HCT116 (cell line): ENCODE data around the gene STK17A. TPM values are rescaled to one million over a fixed set of nuclear protein-coding genes. Genes with fewer than 3 reads are reported as not detected.

Experiments used
- ATAC-seq: fragments of 200-7000 bp; cut with Tn5 transposase; 2 replicates; pipeline ENCODE4 v1.9.1; 2020; ENCODE audit warnings: mild to moderate bottlenecking, moderate library complexity
- BruUV-seq: library from RNA; stranded (reverse); fragments of 400-500 nt; replicated peaks from 2 replicates; lab custom pipeline; 2021; lab: Mats Ljungman, UMichigan
- CTCF ChIA-PET: fragments of 300-600 bp; sonication (Branson Sonifier 250); formaldehyde crosslinking; loops from one replicate; lab custom pipeline; 2021; ENCODE audit warnings: antibody characterized with exemption; lab: Charles Lee
- POLR2A ChIA-PET: fragments of 300-600, 350-600 bp; sonication (Branson Sonifier 250); formaldehyde crosslinking; loops from one replicate; lab custom pipeline; 2021; ENCODE audit warnings: antibody characterized with exemption; lab: Charles Lee
- RAD21 ChIA-PET, 2 experiments: fragments of 300-600 bp; sonication (Branson Sonifier 250); formaldehyde crosslinking; loops; one replicate each; lab custom pipeline; 2023; ENCODE audit warnings: low total read pairs in 2 of 2; ENCODE audit not compliant: uncharacterized antibody in 2 of 2, unreplicated experiment in 2 of 2, low non-redundant PET in 1 of 2; lab: Charles Lee
- DNase-seq: peaks from one replicate; pipeline ENCODE4 v3.0.0-alpha.2; 2010; ENCODE audit warnings: low read depth, low spot score
- H2AFZ ChIP-seq: fragments of 200-600 bp; shearing (Covaris generic), sonication (generic); 2 replicates; pipeline ENCODE4 v1.6.1; 2017; ENCODE audit warnings: low read depth, mixed run types, mixed read lengths, antibody characterized with exemption, low read length; ENCODE audit not compliant: poor library complexity, severe bottlenecking
- H3K27ac ChIP-seq: 2 replicates; pipeline ENCODE4 v1.5.1; 2012; ENCODE audit warnings: low read depth, low read length
- H3K27me3 ChIP-seq: fragments of 200-600 bp; sonication (generic); 2 replicates; pipeline ENCODE4 v1.6.1; 2016; ENCODE audit warnings: mixed run types, low read length, mixed read lengths; ENCODE audit not compliant: insufficient read depth
- H3K36me3 ChIP-seq, 2 experiments: fragments of 200-500 bp in 1 of 2; fragments of 200-600 bp in 1 of 2; sonication (Bioruptor generic) in 1 of 2; sonication (generic) in 1 of 2; 2 replicates each; pipeline versions ENCODE4 v1.5.1 to v1.6.1; 2014 to 2016; ENCODE audit warnings: low read length in 2 of 2, inconsistent platforms in 1 of 2, mixed read lengths in 1 of 2, mixed run types in 1 of 2; ENCODE audit not compliant: insufficient read depth in 2 of 2, control insufficient read depth in 1 of 2
- H3K4me1 ChIP-seq, 2 experiments: fragments of 200-600 bp in 1 of 2; sonication (generic) in 1 of 2; 2 replicates each; pipeline versions ENCODE4 v1.5.1 to v1.6.1; 2012 to 2017; ENCODE audit warnings: low read length in 2 of 2, inconsistent platforms in 1 of 2, mild to moderate bottlenecking in 1 of 2, mixed read lengths in 1 of 2, mixed run types in 1 of 2, moderate library complexity in 1 of 2; ENCODE audit not compliant: insufficient read depth in 2 of 2, control insufficient read depth in 1 of 2
- H3K4me2 ChIP-seq: fragments of 200-600 bp; sonication (generic); 2 replicates; pipeline ENCODE4 v1.6.1; 2017; ENCODE audit warnings: mixed run types, low read length, mixed read lengths
- H3K4me3 ChIP-seq, 2 experiments: fragments of 200-600 bp in 1 of 2; sonication (generic) in 1 of 2; replicated peaks in 1 of 2; 2 replicates each; pipeline ENCODE4 v1.5.1; 2011 to 2016; ENCODE audit warnings: low read length in 2 of 2, control low read depth in 1 of 2, low read depth in 1 of 2, mild to moderate bottlenecking in 1 of 2, mixed read lengths in 1 of 2, mixed run types in 1 of 2
- H3K79me2 ChIP-seq: fragments of 200-600 bp; sonication (generic); 2 replicates; pipeline ENCODE4 v1.6.1; 2017; ENCODE audit warnings: mild to moderate bottlenecking, mixed run types, low read length, moderate library complexity, mixed read lengths; ENCODE audit not compliant: insufficient read depth
- H3K9ac ChIP-seq: fragments of 200-600 bp; sonication (generic); 2 replicates; pipeline ENCODE4 v1.6.1; 2016; ENCODE audit warnings: low read length, mixed read lengths
- H3K9me2 ChIP-seq: fragments of 200-600 bp; sonication (generic), shearing (Covaris generic); 2 replicates; pipeline ENCODE4 v1.6.1; 2017; ENCODE audit warnings: mixed run types, mild to moderate bottlenecking, moderate library complexity; ENCODE audit not compliant: insufficient read depth
- H3K9me3 ChIP-seq, 2 experiments: fragments of 200-500 bp in 1 of 2; fragments of 200-600 bp in 1 of 2; sonication (Bioruptor generic) in 1 of 2; sonication (generic) in 1 of 2; 2 replicates each; pipeline ENCODE4 v1.6.1; 2014 to 2017; ENCODE audit warnings: low read length in 2 of 2, mixed read lengths in 2 of 2, inconsistent platforms in 1 of 2, low read depth in 1 of 2, mild to moderate bottlenecking in 1 of 2, mixed run types in 1 of 2, moderate library complexity in 1 of 2; ENCODE audit not compliant: control insufficient read depth in 1 of 2, insufficient read depth in 1 of 2
- H4K20me1 ChIP-seq: fragments of 200-600 bp; sonication (generic), shearing (Covaris generic); 2 replicates; pipeline ENCODE4 v1.6.1; 2017; ENCODE audit warnings: mixed run types, mild to moderate bottlenecking, moderate library complexity; ENCODE audit not compliant: insufficient read depth
- CBX3 ChIP-seq: IDR thresholded peaks from 2 replicates; pipeline ENCODE4 v1.6.1; 2012; ENCODE audit warnings: low read depth
- CEBPB ChIP-seq: IDR thresholded peaks from 2 replicates; pipeline ENCODE4 v1.6.1; 2012; ENCODE audit warnings: low read depth
- EGR1 ChIP-seq: IDR thresholded peaks from 2 replicates; pipeline ENCODE4 v1.6.1; 2012; ENCODE audit warnings: low read depth
- ELF1 ChIP-seq: IDR thresholded peaks from 2 replicates; pipeline ENCODE4 v1.6.1; 2012; ENCODE audit warnings: low read depth, borderline replicate concordance
- EZH2 ChIP-seq: fragments of 200-600 bp; sonication (generic); IDR thresholded peaks from 2 replicates; pipeline ENCODE4 v1.6.1; 2017; ENCODE audit warnings: antibody characterized with exemption, mixed run types
- POLR2AphosphoS5 ChIP-seq: IDR thresholded peaks from 2 replicates; pipeline ENCODE4 v1.6.1; 2011; ENCODE audit warnings: mild to moderate bottlenecking, low read depth, low read length, moderate library complexity
- SIN3A ChIP-seq: IDR thresholded peaks from 2 replicates; pipeline ENCODE4 v1.6.1; 2012; ENCODE audit warnings: low read depth
- SP1 ChIP-seq: IDR thresholded peaks from 2 replicates; pipeline ENCODE4 v1.6.1; 2012; ENCODE audit warnings: low read depth
- TCF7L2 ChIP-seq: IDR thresholded peaks from 2 replicates; pipeline ENCODE4 v1.7.0; 2011; ENCODE audit warnings: borderline replicate concordance, inconsistent platforms; ENCODE audit not compliant: insufficient read depth, insufficient read length; ENCODE audit errors: extremely low read depth
- ZNF274 ChIP-seq: fragments of 200-500 bp; sonication (Bioruptor generic); IDR thresholded peaks from 2 replicates; pipeline ENCODE4 v1.6.1; 2014; ENCODE audit warnings: mild to moderate bottlenecking, low read depth, low read length, inconsistent platforms
- intact Hi-C: fragments of 100-400 bp; cut with micrococcal nuclease; formaldehyde crosslinking; loops from 2 replicates; pipeline ENCODE4 v1.10.0; 2022
- total RNA-seq: library from RNA; stranded (reverse); gene quantifications from one replicate; pipeline ENCODE4 v1.2.1, GENCODE V29; 2021; ENCODE audit not compliant: unreplicated experiment
- TF ChIP-seq, protein P1 (sequence below): IDR thresholded peaks from 2 replicates; pipeline ENCODE4 v1.6.1; 2012; ENCODE audit warnings: low read depth

STK17A gene
- total RNA-seq, 1 experiment from 2014 or later = 14.8 TPM

DNA sequence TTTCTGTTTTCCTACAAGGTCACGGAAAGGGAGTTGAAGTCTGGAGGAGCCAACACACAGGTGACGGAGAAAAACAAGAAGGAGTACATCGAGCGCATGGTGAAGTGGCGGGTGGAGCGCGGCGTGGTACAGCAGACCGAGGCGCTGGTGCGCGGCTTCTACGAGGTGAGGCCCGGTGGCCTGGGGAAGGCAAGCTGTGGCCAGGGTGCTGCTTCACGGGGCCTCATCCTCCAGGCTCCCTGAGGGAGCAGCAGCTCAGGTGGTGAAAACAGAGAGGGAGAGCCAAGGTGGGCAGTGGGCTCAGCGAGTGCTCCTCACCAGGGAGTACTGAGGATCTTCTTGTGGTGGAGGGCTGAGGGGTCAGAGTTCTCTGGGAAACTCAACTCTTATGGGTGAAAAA lies 32.5 kb upstream of the STK17A start:
- Histone ChIP-seq H3K9me2 (no peaks in the 10 kb centered on the region), H3K27me3 (0 out of 2 replicates have a peak, but pooled peaks cover under 1% of the 10 kb centered on the region), H3K36me3 (no peaks in the 10 kb centered on the region), H3K79me2 (no peaks in the 10 kb centered on the region), H3K27ac (no peak overlapping the region), H3K4me3 (no peak overlapping the region), H3K9ac (no peak overlapping the region), H4K20me1 (no peaks in the 10 kb centered on the region), H3K4me1 (no peaks in the 10 kb centered on the region), H3K9me3 (peaks cover 0 to 4% of the 10 kb centered on the region in 2 experiments; a peak in 1 of 4 replicates), H3K4me2 (no peak overlapping the region), H2AFZ (no peak overlapping the region)
- DNase-seq = no peak
- BruUV-seq = no TSS peak
- CTCF ChIA-PET = no interaction called here
- RAD21 ChIA-PET = no interaction called here
- no peak for TF ChIP-seq EGR1
- no peak for TF ChIP-seq TCF7L2
- no peak for TF ChIP-seq SIN3A
- no peak for TF ChIP-seq ELF1
- TF ChIP-seq ZNF274 = no peak
- no peak for TF ChIP-seq SP1
- TF ChIP-seq POLR2AphosphoS5 = no peak
- TF ChIP-seq CEBPB = no peak
- TF ChIP-seq, protein P1, sequence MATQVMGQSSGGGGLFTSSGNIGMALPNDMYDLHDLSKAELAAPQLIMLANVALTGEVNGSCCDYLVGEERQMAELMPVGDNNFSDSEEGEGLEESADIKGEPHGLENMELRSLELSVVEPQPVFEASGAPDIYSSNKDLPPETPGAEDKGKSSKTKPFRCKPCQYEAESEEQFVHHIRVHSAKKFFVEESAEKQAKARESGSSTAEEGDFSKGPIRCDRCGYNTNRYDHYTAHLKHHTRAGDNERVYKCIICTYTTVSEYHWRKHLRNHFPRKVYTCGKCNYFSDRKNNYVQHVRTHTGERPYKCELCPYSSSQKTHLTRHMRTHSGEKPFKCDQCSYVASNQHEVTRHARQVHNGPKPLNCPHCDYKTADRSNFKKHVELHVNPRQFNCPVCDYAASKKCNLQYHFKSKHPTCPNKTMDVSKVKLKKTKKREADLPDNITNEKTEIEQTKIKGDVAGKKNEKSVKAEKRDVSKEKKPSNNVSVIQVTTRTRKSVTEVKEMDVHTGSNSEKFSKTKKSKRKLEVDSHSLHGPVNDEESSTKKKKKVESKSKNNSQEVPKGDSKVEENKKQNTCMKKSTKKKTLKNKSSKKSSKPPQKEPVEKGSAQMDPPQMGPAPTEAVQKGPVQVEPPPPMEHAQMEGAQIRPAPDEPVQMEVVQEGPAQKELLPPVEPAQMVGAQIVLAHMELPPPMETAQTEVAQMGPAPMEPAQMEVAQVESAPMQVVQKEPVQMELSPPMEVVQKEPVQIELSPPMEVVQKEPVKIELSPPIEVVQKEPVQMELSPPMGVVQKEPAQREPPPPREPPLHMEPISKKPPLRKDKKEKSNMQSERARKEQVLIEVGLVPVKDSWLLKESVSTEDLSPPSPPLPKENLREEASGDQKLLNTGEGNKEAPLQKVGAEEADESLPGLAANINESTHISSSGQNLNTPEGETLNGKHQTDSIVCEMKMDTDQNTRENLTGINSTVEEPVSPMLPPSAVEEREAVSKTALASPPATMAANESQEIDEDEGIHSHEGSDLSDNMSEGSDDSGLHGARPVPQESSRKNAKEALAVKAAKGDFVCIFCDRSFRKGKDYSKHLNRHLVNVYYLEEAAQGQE = no peak
- TF ChIP-seq CBX3 = no peak
- no peak for TF ChIP-seq EZH2
- no peak for ATAC-seq
- intact Hi-C loops = no loop called here
- POLR2A ChIA-PET = no interaction called here
